GM19463 (cell line): ENCODE measurements around the gene ADAM22.

Experiments used
- ATAC-seq: cut with Tn5 transposase; IDR thresholded peaks from one replicate; pipeline ENCODE4 v1.9.1; 2021; ENCODE audit warnings: mild to moderate bottlenecking, moderate library complexity; ENCODE audit not compliant: unreplicated experiment

The ADAM22 gene

DNA sequence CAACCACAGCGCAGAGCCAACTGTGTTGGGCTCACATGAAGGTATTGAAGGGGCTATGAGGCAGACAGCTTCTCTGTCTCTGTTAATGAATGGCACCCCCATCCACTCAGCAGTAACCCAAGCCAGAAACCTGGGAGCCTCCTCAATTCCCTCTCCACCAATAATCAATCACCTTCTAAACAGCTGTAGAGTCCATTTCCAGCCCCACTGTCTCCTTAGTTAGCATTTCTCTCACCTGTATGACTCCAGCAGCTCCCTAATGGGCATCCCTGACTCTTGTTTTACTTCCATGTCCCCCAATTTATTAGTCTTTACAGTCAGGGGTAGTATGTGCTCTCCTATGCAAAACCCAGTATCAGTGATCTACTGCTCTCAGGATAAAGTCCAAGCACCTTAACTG, 278.9 kb downstream of the ADAM22 start:
- no peak for ATAC-seq

DNA sequence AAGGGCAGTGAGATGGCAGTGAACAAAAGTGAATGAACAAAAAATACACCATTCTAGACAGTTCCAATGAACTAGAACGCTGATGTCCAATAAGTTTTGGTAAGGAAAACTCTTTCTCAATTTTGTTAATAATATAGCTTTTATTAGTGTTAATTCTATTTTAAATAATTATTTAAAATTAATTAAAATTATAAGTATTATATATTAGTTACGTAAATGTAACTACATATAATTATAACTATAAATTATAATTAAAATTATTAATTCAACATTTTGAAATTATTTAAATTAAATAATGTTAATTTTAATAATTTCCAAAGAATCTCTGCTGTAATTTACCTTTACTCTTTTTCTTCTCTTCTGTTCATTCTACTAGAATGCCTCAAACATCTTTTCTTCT, 280.4 kb downstream of the ADAM22 start:
- ATAC-seq = no peak

DNA sequence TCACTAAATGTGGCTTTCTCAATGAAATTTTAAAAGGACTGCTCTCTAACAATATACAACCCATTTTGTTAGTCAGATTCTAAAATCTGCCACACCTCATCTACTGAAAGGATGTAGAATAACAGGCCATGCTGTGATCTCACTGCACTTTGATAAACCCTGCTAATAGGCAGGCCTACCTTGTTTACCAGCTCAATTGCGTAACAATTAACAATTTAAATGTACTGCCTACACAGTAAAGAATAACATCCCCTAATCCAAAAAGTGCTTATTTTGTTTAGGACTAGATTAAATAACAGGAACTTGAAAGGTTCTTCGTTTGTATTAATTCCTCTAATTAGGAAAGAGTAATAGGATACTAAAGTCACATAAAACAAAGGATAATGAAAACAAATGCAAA, 281.2 kb downstream of the ADAM22 start:
- no peak for ATAC-seq

GRCh38 chr7:88216276-88216675, 282.2 kb downstream of the ADAM22 start:
- ATAC-seq = no peak

DNA sequence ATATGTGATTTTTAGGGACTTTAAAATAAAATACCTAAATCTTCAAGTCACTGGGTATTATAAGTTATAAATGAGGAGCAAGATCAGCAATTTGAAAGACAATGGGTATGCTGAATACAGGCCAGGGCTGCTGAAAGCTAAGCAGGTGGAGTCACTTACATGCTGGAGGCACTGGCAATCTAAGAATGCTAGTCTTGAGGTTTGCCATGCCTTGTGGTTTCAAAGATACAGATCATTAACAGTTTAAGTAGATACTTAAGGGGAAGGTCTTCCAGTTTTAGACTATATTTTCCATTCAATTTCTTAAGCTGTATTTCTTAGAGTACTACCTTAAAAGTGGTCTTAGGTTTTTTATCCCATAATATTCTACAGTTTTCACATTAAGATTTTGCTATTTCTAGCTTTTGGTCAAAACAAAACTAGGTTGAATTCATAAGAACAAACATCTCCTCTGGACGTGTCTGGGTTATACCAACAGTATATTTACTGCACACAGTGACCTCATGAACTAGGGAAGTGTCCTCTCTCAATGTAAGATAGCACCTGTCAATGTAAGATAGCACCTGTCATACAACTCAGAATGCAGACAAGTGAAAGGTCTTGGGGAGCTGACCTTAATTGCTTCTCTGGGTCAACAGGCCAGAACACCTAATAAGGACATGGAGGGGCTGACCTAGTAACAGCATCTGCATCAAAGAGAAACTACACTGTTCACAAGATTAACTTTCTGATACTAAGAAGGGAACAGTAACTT, 283.8 kb downstream of the ADAM22 start:
- peak; percentile 68 for ATAC-seq

GRCh38 chr7:88218429-88218745, 284.3 kb downstream of the ADAM22 start:
- ATAC-seq = no peak

GRCh38 chr7:88218836-88219605, 285.0 kb downstream of the ADAM22 start:
- peak; percentile 21 for ATAC-seq

GRCh38 chr7:88219781-88220747, 286.0 kb downstream of the ADAM22 start, which contains the start of gene SRI:
SRI (minus strand) TSS chr7:88220038; CDS start chr7:88220026, 12 bp downstream.
- peak; percentile 55 for ATAC-seq

- ATAC-seq = no peak
These were observed 289.2 kb downstream of the ADAM22 start for GRCh38 chr7:88223265-88223664.

DNA sequence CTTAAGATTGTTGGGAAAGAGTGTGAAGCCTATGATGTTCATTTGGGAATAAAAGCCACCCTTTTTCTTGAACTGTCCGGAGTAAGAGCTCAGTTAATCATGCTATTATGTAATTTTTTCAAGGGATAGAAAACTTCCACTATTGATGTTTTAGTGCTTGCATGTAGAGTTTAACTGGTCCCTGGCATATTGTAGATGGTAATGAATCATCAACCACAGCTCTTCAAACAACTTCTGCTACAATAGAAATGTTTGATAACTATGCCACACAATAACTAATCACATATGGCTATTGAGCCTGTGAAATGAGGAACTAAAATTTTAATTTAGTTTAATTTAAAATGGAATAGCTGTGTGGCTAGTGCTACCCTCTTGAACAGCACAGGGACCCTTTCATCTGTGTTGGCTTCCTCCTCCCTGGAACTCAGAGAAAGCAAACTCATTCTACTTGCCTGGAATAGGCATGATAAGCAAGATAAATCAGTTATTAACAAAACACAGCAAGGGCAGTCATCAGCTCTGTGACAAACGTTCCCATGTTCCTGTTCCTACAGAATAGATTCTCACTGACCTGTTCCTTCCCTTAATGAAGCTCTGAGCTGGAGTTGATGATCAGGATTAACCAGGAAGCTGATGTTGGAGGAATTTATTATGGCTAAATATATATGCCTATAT, 290.7 kb downstream of the ADAM22 start:
- ATAC-seq = no peak

DNA sequence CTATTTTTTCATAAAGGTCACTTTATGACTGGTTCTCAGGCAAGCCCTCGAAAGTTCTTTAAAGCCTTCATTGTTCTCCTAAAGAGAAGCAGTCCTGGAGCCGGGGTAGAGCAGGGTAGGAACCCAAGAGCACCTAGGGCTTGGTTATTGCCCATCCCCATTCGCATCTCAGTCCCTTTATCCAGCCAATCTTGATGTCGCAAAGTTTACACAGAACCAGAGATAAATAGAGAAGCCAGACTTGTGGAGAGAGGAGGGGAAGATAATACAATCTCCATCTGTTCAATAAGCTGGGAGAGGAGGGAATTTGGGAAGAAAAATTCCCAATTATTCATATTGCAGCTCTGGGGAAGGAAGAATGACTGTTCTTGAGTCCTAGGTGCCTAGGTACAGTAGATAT, 292.1 kb downstream of the ADAM22 start:
- no peak for ATAC-seq

- no peak for ATAC-seq
These were observed 292.9 kb downstream of the ADAM22 start for GRCh38 chr7:88226886-88227516.

- ATAC-seq = no peak
These were observed 295.4 kb downstream of the ADAM22 start for GRCh38 chr7:88229302-88229995.

- ATAC-seq = no peak
These were observed 296.6 kb downstream of the ADAM22 start for GRCh38 chr7:88230646-88231045.

DNA sequence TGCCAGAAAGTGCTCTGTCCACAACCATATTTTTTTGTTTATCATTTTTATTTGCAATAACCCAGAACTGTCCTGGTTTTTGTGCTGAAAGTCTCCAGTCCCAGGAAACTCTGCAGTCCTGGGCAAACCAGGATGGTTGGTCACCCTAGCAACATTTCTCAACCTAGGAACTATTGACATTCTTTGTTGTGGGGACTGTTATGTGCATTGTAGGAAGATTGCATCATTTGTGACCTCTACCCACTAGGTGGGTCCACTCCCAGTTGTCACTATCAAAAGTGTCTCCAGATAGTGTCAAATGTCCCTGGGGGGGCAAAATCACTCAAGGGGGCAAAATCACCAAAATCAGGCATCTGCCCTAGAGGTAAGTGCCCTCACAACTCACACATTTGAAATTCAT, 299.8 kb downstream of the ADAM22 start:
- no peak for ATAC-seq

GRCh38 chr7:88239852-88240251, 305.8 kb downstream of the ADAM22 start:
- no peak for ATAC-seq

DNA sequence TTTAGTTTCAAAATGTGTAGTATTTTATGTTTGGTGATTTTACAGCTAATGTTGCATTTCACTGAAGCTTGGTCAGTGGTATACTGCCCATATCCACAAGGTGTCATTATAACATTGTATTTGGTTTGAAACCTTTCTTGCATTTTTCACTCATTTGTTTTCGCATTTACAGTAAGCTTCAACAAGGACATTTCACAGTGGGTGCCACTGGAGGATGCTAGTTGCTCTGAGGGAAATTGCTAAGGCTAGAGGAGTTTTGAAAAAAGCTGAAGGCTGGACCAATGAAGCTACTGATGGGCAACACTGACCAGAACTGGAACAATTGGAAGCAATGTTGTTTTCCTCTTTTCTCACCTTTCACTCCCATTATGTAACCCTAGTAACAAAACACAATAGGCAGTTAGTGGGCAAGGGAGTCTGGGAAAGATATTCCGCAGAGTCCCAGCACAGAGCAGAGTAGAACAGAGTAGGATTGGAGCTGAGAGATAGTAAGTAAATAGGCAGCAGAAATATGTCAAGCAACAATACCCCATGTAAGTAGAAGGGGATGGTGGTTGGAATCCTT, 309.4 kb downstream of the ADAM22 start:
- peak; percentile 68 for ATAC-seq

DNA sequence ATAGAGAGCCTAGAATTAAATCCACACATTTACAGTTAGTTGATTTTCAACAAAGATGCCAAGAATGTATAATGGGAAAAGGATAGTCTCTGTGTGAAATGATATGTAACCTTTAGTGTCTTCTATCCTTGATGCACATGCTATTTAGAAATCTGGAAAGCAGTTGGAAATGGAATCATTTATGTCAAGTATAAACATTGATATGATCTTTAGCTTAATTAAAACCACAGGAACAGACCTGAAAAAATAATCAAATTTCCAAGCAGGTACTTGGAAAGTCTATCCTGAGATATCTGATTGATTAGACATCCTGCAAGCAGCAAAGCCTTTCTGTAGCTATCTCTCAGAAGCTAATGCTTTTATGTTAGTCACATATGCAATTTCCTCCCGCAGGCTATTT, 310.2 kb downstream of the ADAM22 start:
- ATAC-seq = no peak
